GM19239 (cell line): ENCODE results near the gene YPEL4.
A peak's percentile ranks its signal among the peaks of the same experiment; 100 is the strongest.
"Not testable (repeated sequence)": the region's sequence is repeated elsewhere in the genome, so short reads cannot be mapped to it uniquely, and the experiment has no call there.

Experiments
- DNase-seq: peaks from one replicate; pipeline ENCODE4 v3.0.0; 2011; ENCODE audit warnings: low spot score; ENCODE audit not compliant: insufficient read length
- FAIRE-seq: peaks from 2 replicates; lab custom pipeline; 2011; peaks lifted over from hg19 to GRCh38; lab: Jason Lieb, UNC

The YPEL4 gene

GRCh38 chr11:57652230-57652629 lies 2.5 kb upstream of the YPEL4 start:
- not testable (repeated sequence) for DNase-seq

GRCh38 chr11:57651408-57651807 lies 1.7 kb upstream of the YPEL4 start:
- no peak for FAIRE-seq

More at GRCh38 chr11:57652230-57652629, 2.5 kb upstream of the YPEL4 start:
- FAIRE-seq: not testable (repeated sequence)

GRCh38 chr11:57650739-57651090 lies 1.0 kb upstream of the YPEL4 start:
- no peak for FAIRE-seq

More at GRCh38 chr11:57651408-57651807, 1.7 kb upstream of the YPEL4 start:
- no peak for DNase-seq

GRCh38 chr11:57648801-57649735 lies 644 bp downstream of the YPEL4 start:
- no peak for DNase-seq
- FAIRE-seq: no peak

More at GRCh38 chr11:57650739-57651090, 1.0 kb upstream of the YPEL4 start:
- DNase-seq: no peak

- DNase-seq (no peak), FAIRE-seq (no peak)
Observed at GRCh38 chr11:57647960-57648800, 1.5 kb downstream of the YPEL4 start.

- DNase-seq (no peak), FAIRE-seq (no peak)
Observed at GRCh38 chr11:57647372-57647771, 2.3 kb downstream of the YPEL4 start.

- DNase-seq (no peak), FAIRE-seq (no peak)
Observed at GRCh38 chr11:57646799-57647303, 2.9 kb downstream of the YPEL4 start.

- DNase-seq (no peak), FAIRE-seq (no peak)
Observed at GRCh38 chr11:57646194-57646798, 3.4 kb downstream of the YPEL4 start.

GRCh38 chr11:57645689-57646085 lies 4.0 kb downstream of the YPEL4 start:
- no peak for DNase-seq
- no peak for FAIRE-seq

GRCh38 chr11:57644748-57645688 lies 4.7 kb downstream of the YPEL4 start:
- DNase-seq: peak; percentile 69
- peak; percentile 71 for FAIRE-seq

- FAIRE-seq: no peak
- DNase-seq: no peak
Observed at GRCh38 chr11:57643802-57644201, 5.9 kb downstream of the YPEL4 start.

- FAIRE-seq (peak; percentile 73), DNase-seq (peak; percentile 48)
Observed at GRCh38 chr11:57641011-57641807, 8.5 kb downstream of the YPEL4 start.

GRCh38 chr11:57640068-57640800 lies 9.5 kb downstream of the YPEL4 start:
- no peak for DNase-seq
- no peak for FAIRE-seq

GRCh38 chr11:57639321-57640067 lies 10.2 kb downstream of the YPEL4 start:
- no peak for FAIRE-seq
- DNase-seq: no peak

GRCh38 chr11:57638811-57639320 lies 10.8 kb downstream of the YPEL4 start:
- FAIRE-seq (no peak), DNase-seq (no peak)

GRCh38 chr11:57638005-57638781 lies 11.5 kb downstream of the YPEL4 start:
- FAIRE-seq (peak; percentile 83), DNase-seq (peak; percentile 49)
